ENCODE measurements around the gene PRUNE2. TPM values are rescaled to one million over a fixed set of nuclear protein-coding genes. Genes with fewer than 3 reads are reported as not detected.
A peak's percentile ranks its signal among the peaks of the same experiment; 100 is the strongest.

Gene PRUNE2
- total and polyA plus RNA-seq, 4 donors: 38.1 to 558 (median 198) TPM

- H3K36me3 ChIP-seq (ENCODE audit: control insufficient read depth in 1 of 2, insufficient read depth in 2 of 2, low read length in 1 of 2): no peaks in the 10 kb centered on the region
- no peaks in the 10 kb centered on the region for H3K27me3 ChIP-seq (ENCODE audit: control insufficient read depth in 1 of 2, insufficient read depth in 2 of 2, low read length in 1 of 2)
- WGBS, 2 donors: 56 to 62% methylated on average over 9 of the region's 9 CpGs
- H3K4me1 ChIP-seq (ENCODE audit: control insufficient read depth in 1 of 2, insufficient read depth in 2 of 2, low read length in 2 of 2): peaks cover 8 to 14% of the 10 kb centered on the region in 2 donors
- ATAC-seq (ENCODE audit: low FRiP score) (no peak), DNase-seq (no peak)
- no peak overlapping the region for H3K4me3 ChIP-seq (ENCODE audit: low read length in 2 of 2)
- no peaks in the 10 kb centered on the region for H3K9me3 ChIP-seq (ENCODE audit: control insufficient read depth, low read length)
- peak overlapping the region in 1 of 2 donors; percentile 56 for H3K27ac ChIP-seq (ENCODE audit: low read depth in 1 of 2, low read length in 2 of 2)
- intact Hi-C loops (cut with DNase I): no loop called here
These were observed 213.3 kb downstream of the PRUNE2 start for GRCh38 chr9:76692458-76693129.

DNA sequence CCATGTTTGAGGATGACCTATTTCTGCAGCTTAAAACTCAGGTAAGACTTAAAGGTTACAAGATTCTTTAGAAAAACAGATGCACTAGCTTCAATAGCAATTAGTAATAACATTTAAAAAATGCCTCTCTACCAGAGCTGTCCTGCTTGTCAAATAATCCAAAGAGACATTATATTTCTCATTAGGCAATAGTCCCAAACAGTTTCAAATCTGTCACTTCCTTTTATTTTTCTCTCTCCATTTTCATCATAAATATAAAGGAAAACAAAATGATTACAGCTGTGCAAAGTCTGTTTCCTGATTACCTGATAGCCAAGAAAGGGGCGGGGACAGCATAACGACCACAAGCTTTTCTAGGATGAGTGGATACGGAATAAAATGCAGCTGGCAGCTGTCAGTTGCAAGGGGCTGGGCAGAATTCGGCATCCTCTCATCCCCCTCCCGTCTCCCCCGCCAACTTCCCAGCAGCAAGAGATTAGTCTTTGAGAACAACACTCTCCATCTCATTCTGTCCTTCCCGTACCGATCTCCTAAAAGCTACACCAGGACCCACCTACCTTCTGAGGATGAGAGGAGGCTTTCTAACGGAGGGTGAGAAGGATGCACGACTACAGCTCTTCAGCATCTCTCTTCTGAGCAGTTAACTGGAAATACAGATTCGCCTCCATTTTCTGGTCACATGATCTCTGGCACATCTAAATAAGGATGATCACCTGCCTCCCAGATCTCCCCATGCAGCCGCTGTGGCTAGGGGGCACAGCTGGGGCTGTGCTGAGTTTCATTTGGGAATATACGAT lies 214.2 kb downstream of the PRUNE2 start:
- WGBS, 2 donors: 24 to 31% methylated on average over 13 of the region's 13 CpGs
- Histone ChIP-seq H3K36me3 (ENCODE audit: control insufficient read depth in 1 of 2, insufficient read depth in 2 of 2, low read length in 1 of 2) (no peaks in the 10 kb centered on the region), H3K4me3 (ENCODE audit: low read length in 2 of 2) (no peak overlapping the region), H3K27ac (ENCODE audit: low read depth in 1 of 2, low read length in 2 of 2) (peak overlapping the region in 1 of 2 donors; percentile 67), H3K27me3 (ENCODE audit: control insufficient read depth in 1 of 2, insufficient read depth in 2 of 2, low read length in 1 of 2) (no peaks in the 10 kb centered on the region), H3K4me1 (ENCODE audit: control insufficient read depth in 1 of 2, insufficient read depth in 2 of 2, low read length in 2 of 2) (peaks cover 11 to 21% of the 10 kb centered on the region in 2 donors), H3K9me3 (ENCODE audit: control insufficient read depth, low read length) (no peaks in the 10 kb centered on the region)
- no peak for ATAC-seq (ENCODE audit: low FRiP score)
- intact Hi-C loops (cut with DNase I): no loop called here
- DNase-seq: no peak

DNA sequence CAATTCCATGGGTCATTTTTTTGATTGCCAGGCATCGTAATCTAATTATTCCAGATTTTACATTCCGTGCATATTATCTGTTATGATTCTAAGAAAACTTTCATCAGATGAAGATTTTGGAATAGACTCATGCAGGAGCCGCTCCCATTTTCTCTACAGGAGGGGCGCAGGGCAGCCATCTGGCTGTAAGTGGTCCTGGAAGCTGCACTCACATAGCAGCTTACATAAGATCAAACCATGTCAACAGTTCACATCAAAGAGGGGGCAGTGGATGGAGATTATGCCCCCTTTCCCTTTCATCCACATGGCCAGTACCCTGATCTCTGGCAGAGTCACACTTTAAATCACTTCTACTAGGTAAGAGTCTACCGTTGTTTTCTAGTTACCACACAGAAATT lies 214.9 kb downstream of the PRUNE2 start:
- ATAC-seq (ENCODE audit: low FRiP score): no peak
- H3K36me3 ChIP-seq (ENCODE audit: control insufficient read depth in 1 of 2, insufficient read depth in 2 of 2, low read length in 1 of 2): no peaks in the 10 kb centered on the region
- no peak for DNase-seq
- no peak overlapping the region for H3K4me3 ChIP-seq (ENCODE audit: low read length in 2 of 2)
- peaks cover 11 to 21% of the 10 kb centered on the region in 2 donors for H3K4me1 ChIP-seq (ENCODE audit: control insufficient read depth in 1 of 2, insufficient read depth in 2 of 2, low read length in 2 of 2)
- WGBS, 2 donors: 89 to 94% methylated on average over 5 of the region's 5 CpGs
- intact Hi-C loops (cut with DNase I): no loop called here
- no peaks in the 10 kb centered on the region for H3K9me3 ChIP-seq (ENCODE audit: control insufficient read depth, low read length)
- no peak overlapping the region for H3K27ac ChIP-seq (ENCODE audit: low read depth in 1 of 2, low read length in 2 of 2)
- H3K27me3 ChIP-seq (ENCODE audit: control insufficient read depth in 1 of 2, insufficient read depth in 2 of 2, low read length in 1 of 2): no peaks in the 10 kb centered on the region

GRCh38 chr9:76690246-76690972 lies 215.5 kb downstream of the PRUNE2 start:
- DNase-seq (no peak), ATAC-seq (ENCODE audit: low FRiP score) (no peak)
- H3K9me3 ChIP-seq (ENCODE audit: control insufficient read depth, low read length): no peaks in the 10 kb centered on the region
- no peaks in the 10 kb centered on the region for H3K27me3 ChIP-seq (ENCODE audit: control insufficient read depth in 1 of 2, insufficient read depth in 2 of 2, low read length in 1 of 2)
- H3K27ac ChIP-seq (ENCODE audit: low read depth in 1 of 2, low read length in 2 of 2): peak overlapping the region; percentile 7 to 62
- 90 to 95% methylated on average over 1 of the region's 1 CpG for WGBS, 2 donors
- intact Hi-C loops (cut with DNase I): no loop called here
- no peaks in the 10 kb centered on the region for H3K36me3 ChIP-seq (ENCODE audit: control insufficient read depth in 1 of 2, insufficient read depth in 2 of 2, low read length in 1 of 2)
- H3K4me3 ChIP-seq (ENCODE audit: low read length in 2 of 2): no peak overlapping the region
- H3K4me1 ChIP-seq (ENCODE audit: control insufficient read depth in 1 of 2, insufficient read depth in 2 of 2, low read length in 2 of 2): peaks cover 11 to 21% of the 10 kb centered on the region in 2 donors

- peaks cover 12 to 21% of the 10 kb centered on the region in 2 donors for H3K4me1 ChIP-seq (ENCODE audit: control insufficient read depth in 1 of 2, insufficient read depth in 2 of 2, low read length in 2 of 2)
- H3K27me3 ChIP-seq (ENCODE audit: control insufficient read depth in 1 of 2, insufficient read depth in 2 of 2, low read length in 1 of 2): no peaks in the 10 kb centered on the region
- peak overlapping the region; percentile 74 to 79 for H3K27ac ChIP-seq (ENCODE audit: low read depth in 1 of 2, low read length in 2 of 2)
- 68 to 75% methylated on average over 3 of the region's 3 CpGs for WGBS, 2 donors
- no peak overlapping the region for H3K4me3 ChIP-seq (ENCODE audit: low read length in 2 of 2)
- DNase-seq (no peak), ATAC-seq (ENCODE audit: low FRiP score) (peak; percentile 8)
- intact Hi-C loops (cut with DNase I): no loop called here
- no peaks in the 10 kb centered on the region for H3K36me3 ChIP-seq (ENCODE audit: control insufficient read depth in 1 of 2, insufficient read depth in 2 of 2, low read length in 1 of 2)
- no peaks in the 10 kb centered on the region for H3K9me3 ChIP-seq (ENCODE audit: control insufficient read depth, low read length)
These were observed 217.3 kb downstream of the PRUNE2 start for GRCh38 chr9:76688471-76689238.

DNA sequence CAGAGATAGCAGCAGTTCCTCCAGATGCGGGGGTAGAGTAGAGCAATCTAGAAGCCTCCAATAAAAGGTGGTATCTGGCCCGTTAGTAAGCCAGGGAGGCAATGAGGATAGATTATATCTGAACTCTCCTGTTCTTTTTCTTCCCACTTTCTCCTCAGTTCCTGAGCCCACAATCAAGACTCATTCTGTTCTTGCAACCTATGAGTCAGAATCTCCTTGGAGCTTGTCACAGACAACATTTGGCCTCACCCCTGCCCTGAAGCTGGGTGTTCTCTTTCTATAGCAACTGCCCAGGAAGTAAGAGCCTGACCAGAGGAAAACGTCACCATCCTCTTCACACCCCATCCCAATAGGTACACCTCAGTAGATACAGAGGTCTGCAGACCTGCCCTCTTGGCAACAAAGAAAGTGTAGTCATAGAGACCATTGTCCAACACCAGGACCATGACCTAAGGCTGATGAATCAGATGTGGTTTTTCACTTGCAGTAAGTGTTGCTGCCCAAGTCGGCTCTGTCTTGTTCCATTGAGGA lies 218.0 kb downstream of the PRUNE2 start:
- ATAC-seq (ENCODE audit: low FRiP score) (peak; percentile 73), DNase-seq (peak in 1 of 2 donors; percentile 69)
- Histone ChIP-seq H3K27ac (ENCODE audit: low read depth in 1 of 2, low read length in 2 of 2) (peak overlapping the region; percentile 76 to 79), H3K4me3 (ENCODE audit: low read length in 2 of 2) (no peak overlapping the region), H3K27me3 (ENCODE audit: control insufficient read depth in 1 of 2, insufficient read depth in 2 of 2, low read length in 1 of 2) (no peaks in the 10 kb centered on the region), H3K36me3 (ENCODE audit: control insufficient read depth in 1 of 2, insufficient read depth in 2 of 2, low read length in 1 of 2) (no peaks in the 10 kb centered on the region), H3K4me1 (ENCODE audit: control insufficient read depth in 1 of 2, insufficient read depth in 2 of 2, low read length in 2 of 2) (peaks cover 12 to 21% of the 10 kb centered on the region in 2 donors), H3K9me3 (ENCODE audit: control insufficient read depth, low read length) (no peaks in the 10 kb centered on the region)
- 43 to 51% methylated on average over 4 of the region's 4 CpGs for WGBS, 2 donors
- intact Hi-C loops (cut with DNase I): no loop called here

GRCh38 chr9:76686756-76687155 lies 219.2 kb downstream of the PRUNE2 start:
- Histone ChIP-seq H3K9me3 (ENCODE audit: control insufficient read depth, low read length) (no peaks in the 10 kb centered on the region), H3K27me3 (ENCODE audit: control insufficient read depth in 1 of 2, insufficient read depth in 2 of 2, low read length in 1 of 2) (no peaks in the 10 kb centered on the region), H3K27ac (ENCODE audit: low read depth in 1 of 2, low read length in 2 of 2) (peak overlapping the region; percentile 43 to 76), H3K4me3 (ENCODE audit: low read length in 2 of 2) (no peak overlapping the region), H3K4me1 (ENCODE audit: control insufficient read depth in 1 of 2, insufficient read depth in 2 of 2, low read length in 2 of 2) (peaks cover 10 to 17% of the 10 kb centered on the region in 2 donors), H3K36me3 (ENCODE audit: control insufficient read depth in 1 of 2, insufficient read depth in 2 of 2, low read length in 1 of 2) (no peaks in the 10 kb centered on the region)
- DNase-seq (no peak), ATAC-seq (ENCODE audit: low FRiP score) (no peak)
- intact Hi-C loops (cut with DNase I): no loop called here
- 72 to 74% methylated on average over 4 of the region's 4 CpGs for WGBS, 2 donors

DNA sequence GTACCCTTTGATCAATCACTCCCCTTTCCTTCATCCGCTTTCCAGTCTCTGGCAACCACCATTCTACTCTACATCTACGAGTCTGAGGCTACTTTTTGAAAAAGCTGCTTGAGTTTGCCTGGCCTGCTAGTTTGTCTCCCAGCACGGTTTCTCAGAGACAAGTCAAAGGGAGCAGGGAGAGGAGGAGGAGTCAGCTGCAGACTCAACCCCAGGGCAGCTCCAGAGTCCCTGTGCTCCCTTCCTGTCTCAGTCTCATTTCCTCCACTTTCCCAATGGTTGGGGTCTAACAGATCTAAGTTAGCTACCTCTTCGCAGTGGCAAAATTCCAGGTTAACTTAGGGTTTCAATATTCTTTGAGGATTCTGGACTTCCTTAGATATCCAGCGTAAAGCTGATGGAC lies 221.7 kb downstream of the PRUNE2 start:
- no peaks in the 10 kb centered on the region for H3K27me3 ChIP-seq (ENCODE audit: control insufficient read depth in 1 of 2, insufficient read depth in 2 of 2, low read length in 1 of 2)
- DNase-seq (no peak), ATAC-seq (ENCODE audit: low FRiP score) (no peak)
- H3K4me1 ChIP-seq (ENCODE audit: control insufficient read depth in 1 of 2, insufficient read depth in 2 of 2, low read length in 2 of 2): peaks cover 9 to 17% of the 10 kb centered on the region in 2 donors
- intact Hi-C loops (cut with DNase I): no loop called here
- WGBS, 2 donors: 68 to 70% methylated on average over 5 of the region's 5 CpGs
- no peaks in the 10 kb centered on the region for H3K36me3 ChIP-seq (ENCODE audit: control insufficient read depth in 1 of 2, insufficient read depth in 2 of 2, low read length in 1 of 2)
- no peaks in the 10 kb centered on the region for H3K9me3 ChIP-seq (ENCODE audit: control insufficient read depth, low read length)
- no peak overlapping the region for H3K4me3 ChIP-seq (ENCODE audit: low read length in 2 of 2)
- H3K27ac ChIP-seq (ENCODE audit: low read depth in 1 of 2, low read length in 2 of 2): no peak overlapping the region
